CD14-positive monocyte (primary cell): ENCODE measurements around the gene CLC. TPM values are rescaled to one million over a fixed set of nuclear protein-coding genes. Genes with fewer than 3 reads are reported as not detected.
A peak's percentile ranks its signal among the peaks of the same experiment; 100 is the strongest.

Experiments used
- DNase-seq, 3 donors: peaks; one replicate each; pipeline ENCODE4 v3.0.0-alpha.2; 2011 to 2022
- H2AFZ ChIP-seq: 2 replicates; pipeline ENCODE4 v1.6.0; 2012; ENCODE audit warnings: mild to moderate bottlenecking, low read depth, low read length, inconsistent platforms; ENCODE audit not compliant: insufficient read depth, poor library complexity, severe bottlenecking
- H3K27ac ChIP-seq, 2 donors: 1 replicate in 1 of 2; 2 replicates in 1 of 2; pipeline ENCODE4 v1.5.1; 2012 to 2013; ENCODE audit warnings: low read length in 2 of 2, control low read depth in 1 of 2, inconsistent platforms in 1 of 2, low read depth in 1 of 2, mild to moderate bottlenecking in 1 of 2
- H3K27me3 ChIP-seq, 2 donors: one replicate each; pipeline versions ENCODE4 v1.6.0 to v1.6.1; 2011 to 2013; ENCODE audit warnings: low read length in 2 of 2; ENCODE audit not compliant: control insufficient read depth in 2 of 2, insufficient read depth in 2 of 2
- H3K36me3 ChIP-seq, 2 donors: replicated peaks in 1 of 2; 1 replicate in 1 of 2; 2 replicates in 1 of 2; pipeline versions ENCODE4 v1.5.1 to v1.6.1; 2012 to 2013; ENCODE audit warnings: low read length in 2 of 2, control low read depth in 1 of 2, inconsistent platforms in 1 of 2, mild to moderate bottlenecking in 1 of 2; ENCODE audit not compliant: insufficient read depth in 2 of 2, control insufficient read depth in 1 of 2
- H3K4me1 ChIP-seq, 2 donors: 1 replicate in 1 of 2; 2 replicates in 1 of 2; pipeline versions ENCODE4 v1.5.1 to v1.6.1; 2012 to 2013; ENCODE audit warnings: low read length in 2 of 2, control low read depth in 1 of 2, inconsistent platforms in 1 of 2, mild to moderate bottlenecking in 1 of 2, moderate library complexity in 1 of 2; ENCODE audit not compliant: insufficient read depth in 2 of 2, control insufficient read depth in 1 of 2
- H3K4me2 ChIP-seq: replicated peaks from 2 replicates; pipeline ENCODE3; 2012; ENCODE audit warnings: low read length, moderate library complexity, mild to moderate bottlenecking; ENCODE audit not compliant: poor library complexity, severe bottlenecking; ENCODE audit errors: extremely low read depth
- H3K4me3 ChIP-seq, 3 experiments: fragments of 200-600 bp in 1 of 3; sonication (generic) in 1 of 3; replicated peaks in 1 of 3; 1 replicate in 2 of 3; 2 replicates in 1 of 3; pipeline ENCODE4 v1.5.1; 2011 to 2013; ENCODE audit warnings: low read length in 3 of 3, mild to moderate bottlenecking in 3 of 3, control low read depth in 2 of 3, low read depth in 2 of 3, inconsistent platforms in 1 of 3, moderate library complexity in 1 of 3
- H3K79me2 ChIP-seq: 2 replicates; pipeline ENCODE4 v1.6.0; 2012; ENCODE audit warnings: mild to moderate bottlenecking, control low read depth, inconsistent platforms, low read length, moderate library complexity; ENCODE audit not compliant: insufficient read depth
- H3K9ac ChIP-seq: 2 replicates; pipeline ENCODE4 v1.6.0; 2017; ENCODE audit warnings: low read length, mild to moderate bottlenecking; ENCODE audit not compliant: insufficient read depth, poor library complexity, severe bottlenecking
- H3K9me3 ChIP-seq, 2 donors: replicated peaks in 1 of 2; 1 replicate in 1 of 2; 2 replicates in 1 of 2; pipeline versions ENCODE4 v1.5.1 to v1.6.1; 2012 to 2013; ENCODE audit warnings: low read length in 2 of 2, control low read depth in 1 of 2; ENCODE audit not compliant: control insufficient read depth in 1 of 2, insufficient read depth in 1 of 2
- H4K20me1 ChIP-seq: 2 replicates; pipeline ENCODE4 v1.6.0; 2012; ENCODE audit warnings: mild to moderate bottlenecking, low read length, control low read depth, moderate library complexity; ENCODE audit not compliant: insufficient read depth
- H3K27ac Mint-ChIP-seq, 7 donors: one replicate each; pipeline ENCODE4 v1.8.0; 2020; ENCODE audit warnings: mild to moderate bottlenecking in 7 of 7, mixed read lengths in 7 of 7, moderate library complexity in 6 of 7, inconsistent platforms in 2 of 7
- H3K27me3 Mint-ChIP-seq, 3 donors: one replicate each; pipeline ENCODE4 v1.8.0; 2021 to 2022; ENCODE audit warnings: low read depth in 3 of 3, mild to moderate bottlenecking in 3 of 3, mixed read lengths in 3 of 3, moderate library complexity in 3 of 3, inconsistent platforms in 1 of 3
- H3K36me3 Mint-ChIP-seq, 2 donors: one replicate each; pipeline ENCODE4 v1.8.0; 2020; ENCODE audit warnings: mixed read lengths in 2 of 2, inconsistent platforms in 1 of 2, mild to moderate bottlenecking in 1 of 2
- H3K4me1 Mint-ChIP-seq: one replicate; pipeline ENCODE4 v1.8.0; 2020; ENCODE audit warnings: mild to moderate bottlenecking, mixed read lengths
- H3K4me3 Mint-ChIP-seq, 2 donors: one replicate each; pipeline ENCODE4 v1.8.0; 2020; ENCODE audit warnings: mild to moderate bottlenecking in 2 of 2, mixed read lengths in 2 of 2, moderate library complexity in 1 of 2
- H3K9me3 Mint-ChIP-seq, 7 donors: one replicate each; pipeline ENCODE4 v1.8.0; 2020 to 2022; ENCODE audit warnings: mixed read lengths in 7 of 7, mild to moderate bottlenecking in 6 of 7, moderate library complexity in 6 of 7, inconsistent platforms in 2 of 7
- WGBS: methylation state at CpG from one replicate; pipeline ENCODE4 v1.1.5; 2013; ENCODE audit warnings: missing lambda C conversion rate; ENCODE audit not compliant: insufficient coverage; 5-methylcytosine and 5-hydroxymethylcytosine counted together
- intact Hi-C, 2 donors: fragments of 100-400 bp; cut with micrococcal nuclease; formaldehyde crosslinking; loops; one replicate each; pipeline versions ENCODE4 v1.15.0 to v1.15.1; 2023
- polyA plus RNA-seq, 3 donors: library from polyadenylated mRNA; depleted of rRNA in 1 of 3; unstranded in 2 of 3; stranded (reverse) in 1 of 3; fragments of 300-500 nt in 2 of 3; fragments of >200 nt in 1 of 3; fragmentation: Illumina TruSeq in 2 of 3; gene quantifications; 1 replicate in 2 of 3; 2 replicates in 1 of 3; pipeline ENCODE4 v1.2.3, GENCODE V29; 2012 to 2021
- TF ChIP-seq, protein P1 (sequence below): fragments of 200-600 bp; IDR thresholded peaks from one replicate; pipeline ENCODE4 v1.8.0; 2022; ENCODE audit warnings: antibody characterized with exemption, mild to moderate bottlenecking

The CLC gene
- polyA plus RNA-seq, 3 donors, result 0.82 to 1.9 TPM; not detected in 1

DNA sequence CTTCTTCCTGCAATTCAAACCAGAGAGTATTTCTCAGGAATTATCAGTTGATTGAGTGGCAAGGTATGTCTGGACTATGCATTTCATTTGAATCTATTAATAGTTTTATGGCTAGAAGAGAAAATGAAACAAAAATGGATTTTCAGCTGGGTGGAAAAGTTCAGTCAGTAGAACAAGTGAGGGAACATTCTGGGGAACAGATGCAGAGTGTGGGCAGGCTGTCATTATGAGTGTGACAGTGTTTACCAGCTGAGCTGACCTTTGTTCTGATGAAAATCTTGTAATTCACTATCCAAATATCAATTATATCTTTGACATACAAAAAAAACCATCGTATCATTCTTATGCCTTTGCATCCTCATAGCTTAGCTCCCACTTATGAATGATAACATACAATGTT is 2.6 kb upstream of the CLC start:
- Mint-ChIP-seq H3K36me3 (no peaks in the 10 kb centered on the region), H3K4me1 (peaks cover 4% of the 10 kb centered on the region), H3K27me3 (peaks cover 4 to 17% (median 12%) of the 10 kb centered on the region in 3 donors), H3K4me3 (no peak overlapping the region), H3K9me3 (no peaks in the 10 kb centered on the region), H3K27ac (no peak overlapping the region)
- Histone ChIP-seq H3K27me3 (no peaks in the 10 kb centered on the region), H3K36me3 (no peaks in the 10 kb centered on the region), H3K9me3 (no peaks in the 10 kb centered on the region), H3K27ac (no peak overlapping the region), H2AFZ (no peak overlapping the region), H3K4me3 (no peak overlapping the region), H3K9ac (no peak overlapping the region), H4K20me1 (no peaks in the 10 kb centered on the region), H3K4me2 (no peak overlapping the region), H3K79me2 (no peaks in the 10 kb centered on the region), H3K4me1 (peaks cover 0 to 5% of the 10 kb centered on the region in 2 donors)
- TF ChIP-seq, protein P1, sequence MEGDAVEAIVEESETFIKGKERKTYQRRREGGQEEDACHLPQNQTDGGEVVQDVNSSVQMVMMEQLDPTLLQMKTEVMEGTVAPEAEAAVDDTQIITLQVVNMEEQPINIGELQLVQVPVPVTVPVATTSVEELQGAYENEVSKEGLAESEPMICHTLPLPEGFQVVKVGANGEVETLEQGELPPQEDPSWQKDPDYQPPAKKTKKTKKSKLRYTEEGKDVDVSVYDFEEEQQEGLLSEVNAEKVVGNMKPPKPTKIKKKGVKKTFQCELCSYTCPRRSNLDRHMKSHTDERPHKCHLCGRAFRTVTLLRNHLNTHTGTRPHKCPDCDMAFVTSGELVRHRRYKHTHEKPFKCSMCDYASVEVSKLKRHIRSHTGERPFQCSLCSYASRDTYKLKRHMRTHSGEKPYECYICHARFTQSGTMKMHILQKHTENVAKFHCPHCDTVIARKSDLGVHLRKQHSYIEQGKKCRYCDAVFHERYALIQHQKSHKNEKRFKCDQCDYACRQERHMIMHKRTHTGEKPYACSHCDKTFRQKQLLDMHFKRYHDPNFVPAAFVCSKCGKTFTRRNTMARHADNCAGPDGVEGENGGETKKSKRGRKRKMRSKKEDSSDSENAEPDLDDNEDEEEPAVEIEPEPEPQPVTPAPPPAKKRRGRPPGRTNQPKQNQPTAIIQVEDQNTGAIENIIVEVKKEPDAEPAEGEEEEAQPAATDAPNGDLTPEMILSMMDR, result no peak
- DNase-seq, result no peak
- intact Hi-C loops, result no loop called here
- no CpG with 5 or more reads among the region's 1 CpG for WGBS

DNA sequence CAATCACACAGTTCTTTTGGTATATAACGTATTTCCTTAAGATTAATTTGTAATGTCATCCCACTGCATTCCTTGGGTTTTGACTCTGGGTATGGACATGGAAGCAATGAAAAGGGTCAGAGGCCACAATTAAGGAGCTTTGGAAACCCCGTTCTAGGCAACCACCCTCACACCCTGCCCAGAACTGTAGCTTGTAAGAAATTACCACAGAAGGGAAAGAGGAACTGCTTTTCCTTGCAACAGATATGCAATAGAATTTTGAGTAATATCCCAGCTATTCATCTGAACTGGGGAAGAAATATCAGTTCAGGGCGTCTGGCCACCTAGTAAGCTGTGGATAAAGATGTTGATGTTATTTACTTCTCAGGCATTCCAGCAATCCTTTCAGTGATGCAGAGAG is 985 bp upstream of the CLC start:
- peak in 1 of 3 donors; percentile 6 for DNase-seq
- H3K79me2 ChIP-seq, result no peaks in the 10 kb centered on the region
- no peak overlapping the region for H3K27ac ChIP-seq
- intact Hi-C loops, result no loop called here
- H3K27me3 ChIP-seq, result no peaks in the 10 kb centered on the region
- H3K4me3 ChIP-seq, result no peak overlapping the region
- WGBS, result no CpG with 5 or more reads among the region's 3 CpGs
- no peak overlapping the region for H3K4me2 ChIP-seq
- no peak overlapping the region for H2AFZ ChIP-seq
- Mint-ChIP-seq H3K4me3 (peak overlapping the region in 1 of 2 donors; percentile 1), H3K27me3 (peaks cover 4 to 19% (median 13%) of the 10 kb centered on the region in 3 donors), H3K9me3 (no peaks in the 10 kb centered on the region), H3K4me1 (peaks cover 4% of the 10 kb centered on the region), H3K36me3 (no peaks in the 10 kb centered on the region), H3K27ac (no peak overlapping the region)
- no peaks in the 10 kb centered on the region for H4K20me1 ChIP-seq
- no peak overlapping the region for H3K9ac ChIP-seq
- no peaks in the 10 kb centered on the region for H3K9me3 ChIP-seq
- H3K4me1 ChIP-seq, result peaks cover 0 to 5% of the 10 kb centered on the region in 2 donors
- TF ChIP-seq, protein P1, result no peak
- H3K36me3 ChIP-seq, result no peaks in the 10 kb centered on the region
